DND-41 (cell line): ENCODE data around the gene LRRC32.

ENCODE experiments used
- EZH2 ChIP-seq: IDR thresholded peaks from 3 replicates; pipeline ENCODE4 v1.6.1; 2012; ENCODE audit warnings: borderline replicate concordance, low read depth, mild to moderate bottlenecking, moderate library complexity, low read length, inconsistent platforms; ENCODE audit not compliant: severe bottlenecking
- TF ChIP-seq, protein P1 (sequence below): IDR thresholded peaks from 2 replicates; pipeline ENCODE4 v1.5.1; 2012; ENCODE audit warnings: borderline replicate concordance, low read length, moderate library complexity, mild to moderate bottlenecking; ENCODE audit not compliant: poor library complexity, severe bottlenecking; ENCODE audit errors: extremely low read depth

DNA sequence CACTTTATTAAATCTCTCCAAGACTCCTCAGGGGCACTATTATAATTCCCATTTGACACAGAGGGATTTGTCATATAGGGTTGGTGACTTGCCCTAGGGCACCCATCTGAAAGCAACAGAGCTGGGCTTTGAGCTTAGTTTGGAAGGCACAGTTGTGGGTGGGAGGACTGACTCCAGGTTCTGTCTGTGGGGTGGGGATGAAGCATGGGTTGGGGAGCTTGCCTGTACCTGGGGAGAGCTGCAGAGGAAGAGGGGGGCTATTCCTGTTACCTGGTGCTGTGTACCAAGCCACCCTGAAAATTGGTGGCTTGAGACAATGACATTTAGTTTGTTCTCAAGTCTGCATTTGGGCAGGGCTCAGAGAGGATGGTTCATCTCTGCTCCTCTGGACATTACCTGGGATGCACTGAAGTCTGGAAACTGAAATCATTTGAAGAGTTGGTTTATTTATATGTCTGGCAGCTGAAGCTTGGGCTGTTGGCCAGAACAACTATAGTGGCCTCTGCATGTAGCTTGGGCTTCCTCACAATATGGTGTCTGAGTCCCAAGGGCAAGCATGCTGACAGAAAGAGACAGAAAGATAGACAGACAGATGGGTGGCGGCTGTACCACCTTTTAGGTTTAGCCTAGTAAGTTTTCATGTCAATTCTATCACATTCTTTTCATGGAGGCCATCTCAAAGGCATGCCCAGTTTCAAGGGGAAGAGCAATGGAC is 44.9 kb downstream of the LRRC32 start:
- TF ChIP-seq, protein P1, sequence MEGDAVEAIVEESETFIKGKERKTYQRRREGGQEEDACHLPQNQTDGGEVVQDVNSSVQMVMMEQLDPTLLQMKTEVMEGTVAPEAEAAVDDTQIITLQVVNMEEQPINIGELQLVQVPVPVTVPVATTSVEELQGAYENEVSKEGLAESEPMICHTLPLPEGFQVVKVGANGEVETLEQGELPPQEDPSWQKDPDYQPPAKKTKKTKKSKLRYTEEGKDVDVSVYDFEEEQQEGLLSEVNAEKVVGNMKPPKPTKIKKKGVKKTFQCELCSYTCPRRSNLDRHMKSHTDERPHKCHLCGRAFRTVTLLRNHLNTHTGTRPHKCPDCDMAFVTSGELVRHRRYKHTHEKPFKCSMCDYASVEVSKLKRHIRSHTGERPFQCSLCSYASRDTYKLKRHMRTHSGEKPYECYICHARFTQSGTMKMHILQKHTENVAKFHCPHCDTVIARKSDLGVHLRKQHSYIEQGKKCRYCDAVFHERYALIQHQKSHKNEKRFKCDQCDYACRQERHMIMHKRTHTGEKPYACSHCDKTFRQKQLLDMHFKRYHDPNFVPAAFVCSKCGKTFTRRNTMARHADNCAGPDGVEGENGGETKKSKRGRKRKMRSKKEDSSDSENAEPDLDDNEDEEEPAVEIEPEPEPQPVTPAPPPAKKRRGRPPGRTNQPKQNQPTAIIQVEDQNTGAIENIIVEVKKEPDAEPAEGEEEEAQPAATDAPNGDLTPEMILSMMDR = no peak
- TF ChIP-seq EZH2 = no peak
